Endothelial cell of umbilical vein (primary cell): ENCODE results near the gene TXNDC17. TPM values are rescaled to one million over a fixed set of nuclear protein-coding genes. Genes with fewer than 3 reads are reported as not detected.

Experiments
- BruUV-seq: library from RNA; stranded (reverse); fragments of 400-500 nt; replicated peaks from 2 replicates; lab custom pipeline; 2021; lab: Mats Ljungman, UMichigan
- CTCF ChIA-PET: fragments of 300-600, 350-600 bp; sonication (Branson Sonifier 250); formaldehyde crosslinking; loops from one replicate; lab custom pipeline; 2021; ENCODE audit warnings: antibody characterized with exemption, inconsistent platforms; lab: Charles Lee
- POLR2A ChIA-PET: fragments of 300-600, 350-600 bp; sonication (Branson Sonifier 250); formaldehyde crosslinking; loops from one replicate; lab custom pipeline; 2021; ENCODE audit warnings: antibody characterized with exemption, inconsistent platforms; lab: Charles Lee
- DNase-seq: peaks from one replicate; pipeline ENCODE4 v3.0.0-alpha.2; 2011; ENCODE audit warnings: low read depth, low spot score
- FAIRE-seq: peaks from 2 replicates; lab custom pipeline; 2011; peaks lifted over from hg19 to GRCh38; lab: Jason Lieb, UNC
- H2AFZ ChIP-seq: 2 replicates; pipeline ENCODE4 v1.6.0; 2012; ENCODE audit warnings: low read depth, low read length, control low read depth, inconsistent platforms
- H3K27ac ChIP-seq: 2 replicates; pipeline ENCODE4 v1.5.1; 2011; ENCODE audit warnings: low read depth, mild to moderate bottlenecking, control low read depth, low read length, moderate library complexity; ENCODE audit not compliant: insufficient read depth
- H3K27me3 ChIP-seq, 2 experiments: 2 replicates each; pipeline versions ENCODE4 v1.6.0 to v1.6.1; 2011; ENCODE audit warnings: low read length in 2 of 2, mixed read lengths in 1 of 2; ENCODE audit not compliant: control insufficient read depth in 2 of 2, insufficient read depth in 2 of 2
- H3K36me3 ChIP-seq, 2 experiments: 2 replicates in 1 of 2; 3 replicates in 1 of 2; pipeline ENCODE4 v1.5.1; 2011; ENCODE audit warnings: low read length in 2 of 2, mild to moderate bottlenecking in 1 of 2, moderate library complexity in 1 of 2; ENCODE audit not compliant: control insufficient read depth in 2 of 2, insufficient read depth in 2 of 2; ENCODE audit errors: extremely low read depth in 1 of 2
- H3K4me1 ChIP-seq: 3 replicates; pipeline ENCODE4 v1.5.1; 2011; ENCODE audit warnings: mild to moderate bottlenecking, low read length; ENCODE audit not compliant: control insufficient read depth, insufficient read depth; ENCODE audit errors: extremely low read depth
- H3K4me2 ChIP-seq: 2 replicates; pipeline ENCODE4 v1.6.1; 2011; ENCODE audit warnings: low read length, control low read depth, mixed read lengths; ENCODE audit not compliant: insufficient read depth
- H3K4me3 ChIP-seq, 3 experiments: fragments of 200-600 bp in 1 of 3; sonication (generic), shearing (Covaris generic) in 1 of 3; replicated peaks in 1 of 3; 2 replicates each; pipeline ENCODE4 v1.5.1; 2011 to 2016; ENCODE audit warnings: control low read depth in 3 of 3, low read length in 3 of 3, mild to moderate bottlenecking in 2 of 3, inconsistent platforms in 1 of 3, low read depth in 1 of 3, moderate library complexity in 1 of 3; ENCODE audit not compliant: insufficient read depth in 1 of 3
- H3K79me2 ChIP-seq: 2 replicates; pipeline ENCODE4 v1.6.0; 2012; ENCODE audit warnings: low read length, inconsistent platforms; ENCODE audit not compliant: control insufficient read depth, insufficient read depth
- H3K9ac ChIP-seq: replicated peaks from 2 replicates; pipeline ENCODE3; 2011; ENCODE audit warnings: low read length, control low read depth; ENCODE audit not compliant: insufficient read depth; ENCODE audit errors: extremely low read depth
- H3K9me1 ChIP-seq: replicated peaks from 3 replicates; pipeline ENCODE4 v1.6.0; 2011; ENCODE audit warnings: mild to moderate bottlenecking, low read length; ENCODE audit not compliant: control insufficient read depth, insufficient read depth; ENCODE audit errors: extremely low read depth
- H3K9me3 ChIP-seq: replicated peaks from 2 replicates; pipeline ENCODE4 v1.5.1; 2012; ENCODE audit warnings: low read length, inconsistent platforms; ENCODE audit not compliant: control insufficient read depth, insufficient read depth
- H4K20me1 ChIP-seq: replicated peaks from 2 replicates; pipeline ENCODE3; 2011; ENCODE audit warnings: mild to moderate bottlenecking, low read length; ENCODE audit not compliant: control insufficient read depth, insufficient read depth; ENCODE audit errors: extremely low read depth
- EZH2 ChIP-seq: IDR thresholded peaks from 2 replicates; pipeline ENCODE4 v1.6.1; 2012; ENCODE audit warnings: borderline replicate concordance, low read depth, mild to moderate bottlenecking, moderate library complexity, low read length, inconsistent platforms; ENCODE audit not compliant: severe bottlenecking
- FOS ChIP-seq: IDR thresholded peaks from 2 replicates; pipeline ENCODE4 v1.6.1; 2011; ENCODE audit warnings: mild to moderate bottlenecking, low read length, moderate library complexity, borderline replicate concordance; ENCODE audit not compliant: insufficient read depth
- GATA2 ChIP-seq: IDR thresholded peaks from 2 replicates; pipeline ENCODE4 v1.7.0; 2011; ENCODE audit warnings: low read depth, mild to moderate bottlenecking, moderate library complexity, mixed read lengths, low read length; ENCODE audit not compliant: insufficient read length, insufficient read depth
- JUN ChIP-seq: IDR thresholded peaks from 2 replicates; pipeline ENCODE4 v1.6.1; 2011; ENCODE audit warnings: borderline replicate concordance, low read depth; ENCODE audit not compliant: insufficient read length, insufficient read depth
- MYC ChIP-seq: IDR thresholded peaks from one replicate; pipeline ENCODE4 v1.6.1; 2011; ENCODE audit warnings: mild to moderate bottlenecking, low read depth, low read length
- POLR2A ChIP-seq: IDR thresholded peaks from 2 replicates; pipeline ENCODE4 v1.6.1; 2012; ENCODE audit warnings: low read depth, mild to moderate bottlenecking, control low read depth, low read length
- POLR2AphosphoS5 ChIP-seq: IDR thresholded peaks from 2 replicates; pipeline ENCODE4 v1.6.1; 2012; ENCODE audit warnings: low read depth, mild to moderate bottlenecking, control low read depth, low read length, moderate library complexity; ENCODE audit not compliant: insufficient read depth
- dilution Hi-C: fragments of 300-500 bp; cut with MboI; formaldehyde crosslinking; loops from one replicate; pipeline ENCODE4 v1.15.0; 2019; ENCODE audit warnings: low sequenced_read_pairs; ENCODE audit not compliant: extremely low pct_ligation_motif_present
- intact Hi-C: fragments of 100-400 bp; cut with micrococcal nuclease; formaldehyde crosslinking; loops from one replicate; pipeline ENCODE4 v1.10.0; 2022
- polyA plus RNA-seq, 4 experiments: library from polyadenylated mRNA; depleted of rRNA in 3 of 4; stranded (reverse) in 3 of 4; unstranded in 1 of 4; fragments of >200 nt; gene quantifications; 2 replicates each; pipeline versions ENCODE4 v1.2.1 to v1.2.3, GENCODE V29; 2011 to 2012; ENCODE audit warnings: missing spikeins in 1 of 4
- total RNA-seq: library from RNA; stranded (reverse); gene quantifications from 2 replicates; pipeline ENCODE4 v1.2.3, GENCODE V29; 2021
- TF ChIP-seq, protein P1 (sequence below), 2 donors: IDR thresholded peaks; 1 replicate in 1 of 2; 2 replicates in 1 of 2; pipeline ENCODE4 v1.5.1; 2011; ENCODE audit warnings: low read length in 2 of 2, mild to moderate bottlenecking in 2 of 2, moderate library complexity in 2 of 2, control low read depth in 1 of 2, inconsistent platforms in 1 of 2, low read depth in 1 of 2; ENCODE audit not compliant: insufficient read depth in 1 of 2; ENCODE audit errors: extremely low read depth in 1 of 2
- TF ChIP-seq, protein P2 (sequence below): IDR thresholded peaks from 2 replicates; pipeline ENCODE4 v1.6.1; 2011; ENCODE audit not compliant: insufficient read depth, insufficient read length

The TXNDC17 gene
- total and polyA plus RNA-seq, 2 donors (not counting 3 experiments of a cell fraction or from before 2014, with no cell fraction given): 101 to 297 TPM

DNA sequence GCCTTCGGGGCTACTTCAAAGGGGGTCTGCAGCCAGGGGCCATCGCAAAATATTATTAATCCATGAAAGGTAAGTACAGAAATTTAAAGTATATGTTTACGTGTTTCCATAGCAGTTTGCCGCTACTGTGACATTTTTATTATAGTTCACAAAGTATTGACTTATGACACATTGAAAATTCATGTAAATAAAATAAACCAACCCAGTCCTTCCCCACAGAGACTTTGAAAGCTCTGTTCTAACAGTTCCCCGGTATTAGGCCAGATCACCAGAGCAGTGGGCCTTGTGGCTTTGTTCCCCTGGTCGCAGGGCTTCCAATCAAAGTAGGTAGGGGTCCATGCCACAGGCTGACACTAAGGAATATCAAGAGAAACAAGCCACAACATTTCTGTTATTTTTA lies 14.2 kb upstream of the TXNDC17 start:
- intact Hi-C loops: no loop called here
- FAIRE-seq: no peak
- no peak overlapping the region for H3K27ac ChIP-seq

More for the DNA sequence above, 14.2 kb upstream of the TXNDC17 start:
- dilution Hi-C loops: no loop called here
- BruUV-seq: no TSS peak
- Histone ChIP-seq H4K20me1 (peaks cover 5% of the 10 kb centered on the region), H3K4me1 (peaks cover 12% of the 10 kb centered on the region), H3K36me3 (peaks cover 8 to 10% of the 10 kb centered on the region in 2 experiments), H3K27me3 (no peaks in the 10 kb centered on the region), H3K9me1 (no peaks in the 10 kb centered on the region), H2AFZ (no peak overlapping the region), H3K79me2 (peaks cover 6% of the 10 kb centered on the region), H3K9me3 (no peaks in the 10 kb centered on the region), H3K4me3 (no peak overlapping the region), H3K4me2 (peak overlapping the region; percentile 44), H3K9ac (no peak overlapping the region)
- ChIA-PET POLR2A (no interaction called here), CTCF (interaction anchor here (0.7 to 1.3 kb wide), 5 partner anchors 10 to 1188 kb away, joined by 3 to 4 read pairs (median 3); partner anchors contain the start of genes C1QBP and KIAA0753)
- no peak for TF ChIP-seq POLR2A
- TF ChIP-seq MYC: no peak
- TF ChIP-seq, protein P1, sequence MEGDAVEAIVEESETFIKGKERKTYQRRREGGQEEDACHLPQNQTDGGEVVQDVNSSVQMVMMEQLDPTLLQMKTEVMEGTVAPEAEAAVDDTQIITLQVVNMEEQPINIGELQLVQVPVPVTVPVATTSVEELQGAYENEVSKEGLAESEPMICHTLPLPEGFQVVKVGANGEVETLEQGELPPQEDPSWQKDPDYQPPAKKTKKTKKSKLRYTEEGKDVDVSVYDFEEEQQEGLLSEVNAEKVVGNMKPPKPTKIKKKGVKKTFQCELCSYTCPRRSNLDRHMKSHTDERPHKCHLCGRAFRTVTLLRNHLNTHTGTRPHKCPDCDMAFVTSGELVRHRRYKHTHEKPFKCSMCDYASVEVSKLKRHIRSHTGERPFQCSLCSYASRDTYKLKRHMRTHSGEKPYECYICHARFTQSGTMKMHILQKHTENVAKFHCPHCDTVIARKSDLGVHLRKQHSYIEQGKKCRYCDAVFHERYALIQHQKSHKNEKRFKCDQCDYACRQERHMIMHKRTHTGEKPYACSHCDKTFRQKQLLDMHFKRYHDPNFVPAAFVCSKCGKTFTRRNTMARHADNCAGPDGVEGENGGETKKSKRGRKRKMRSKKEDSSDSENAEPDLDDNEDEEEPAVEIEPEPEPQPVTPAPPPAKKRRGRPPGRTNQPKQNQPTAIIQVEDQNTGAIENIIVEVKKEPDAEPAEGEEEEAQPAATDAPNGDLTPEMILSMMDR (IDR thresholded peaks at IDR 0.05; ENCODE audit: extremely low read depth in 1 of 2, insufficient read depth in 1 of 2, low read depth in 1 of 2, low read length in 2 of 2): no peak
- TF ChIP-seq EZH2: no peak
- TF ChIP-seq FOS: no peak
- TF ChIP-seq, protein P2, sequence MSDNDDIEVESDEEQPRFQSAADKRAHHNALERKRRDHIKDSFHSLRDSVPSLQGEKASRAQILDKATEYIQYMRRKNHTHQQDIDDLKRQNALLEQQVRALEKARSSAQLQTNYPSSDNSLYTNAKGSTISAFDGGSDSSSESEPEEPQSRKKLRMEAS: no peak
- TF ChIP-seq GATA2: no peak
- TF ChIP-seq POLR2AphosphoS5: no peak
- no peak for TF ChIP-seq JUN
- DNase-seq: no peak
